Kidney capillary endothelial cell (primary cell): Measurements from ENCODE around the gene MUSK.
A peak's percentile ranks its signal among the peaks of the same experiment; 100 is the strongest.
"Not testable (repeated sequence)": the region's sequence is repeated elsewhere in the genome, so short reads cannot be mapped to it uniquely, and the experiment has no call there.

Experiments used
- DNase-seq: peaks from one replicate; pipeline ENCODE4 v3.0.0-alpha.2; 2018; ENCODE audit warnings: low spot score

MUSK gene

GRCh38 chr9:110695846-110696245 lies 27.3 kb downstream of the MUSK start:
- DNase-seq = not testable (repeated sequence)

- no peak for DNase-seq
Observed at GRCh38 chr9:110700953-110701352, 32.4 kb downstream of the MUSK start.

DNA sequence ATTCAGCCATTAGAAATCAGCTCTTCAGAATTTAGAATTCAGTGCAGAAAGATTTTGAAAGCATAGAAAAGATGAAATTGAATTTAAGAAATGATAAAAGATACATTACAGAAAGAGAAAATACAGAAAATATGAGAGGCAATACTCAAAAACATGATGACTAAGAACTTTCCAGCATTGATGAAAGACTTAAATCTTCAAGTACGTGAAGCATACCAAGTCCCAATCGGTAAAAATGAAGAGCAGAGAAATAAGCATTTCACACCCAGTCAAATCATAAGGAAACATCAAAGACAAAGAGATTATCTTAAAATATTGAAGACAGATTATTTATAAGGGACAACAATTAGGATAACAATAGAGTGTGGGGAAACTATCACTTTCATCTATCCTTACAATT lies 35.1 kb downstream of the MUSK start:
- no peak for DNase-seq

DNA sequence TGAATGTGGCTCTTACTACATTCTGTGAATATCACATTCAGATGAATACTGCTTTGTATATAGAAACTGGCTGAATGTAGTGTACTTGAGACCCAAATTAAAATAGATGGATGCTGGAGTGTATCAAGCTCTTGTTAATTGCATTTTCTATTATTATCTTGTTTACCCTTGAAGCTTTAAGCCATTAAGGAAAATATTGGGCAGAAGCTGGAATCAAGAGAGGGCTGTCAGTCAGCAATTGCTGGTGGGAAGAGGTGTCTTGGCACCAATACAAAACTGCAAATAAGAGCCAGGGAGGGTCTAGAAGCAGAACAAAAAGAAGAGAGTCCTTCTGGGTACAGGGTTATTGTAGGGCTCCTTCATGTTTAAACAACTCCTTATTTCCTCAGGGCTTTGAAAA lies 38.8 kb downstream of the MUSK start:
- DNase-seq = no peak

GRCh38 chr9:110710420-110710819 lies 41.8 kb downstream of the MUSK start:
- no peak for DNase-seq

GRCh38 chr9:110712955-110713354 lies 44.4 kb downstream of the MUSK start:
- DNase-seq = no peak

GRCh38 chr9:110714314-110714713 lies 45.7 kb downstream of the MUSK start:
- no peak for DNase-seq

DNA sequence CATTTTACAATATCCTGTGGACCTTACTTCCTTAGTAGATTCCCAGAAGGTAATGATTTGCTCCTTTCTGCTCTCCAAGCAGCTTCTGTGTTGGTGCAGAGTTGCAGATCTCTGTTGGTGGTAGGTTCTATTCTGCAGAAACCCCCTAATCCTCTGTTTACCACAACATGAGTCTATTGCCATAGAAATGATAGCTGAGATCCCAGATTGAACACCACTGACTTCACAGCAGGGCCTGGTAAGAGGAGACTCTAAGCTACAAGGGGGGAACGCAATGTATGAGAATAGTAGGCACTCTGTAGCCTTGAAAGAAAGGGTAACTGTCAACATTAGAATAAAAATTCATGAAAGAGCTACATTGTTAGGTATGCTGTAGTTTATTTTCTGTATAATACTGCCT lies 59.5 kb downstream of the MUSK start:
- no peak for DNase-seq

GRCh38 chr9:110729641-110730040 lies 61.0 kb downstream of the MUSK start:
- no peak for DNase-seq

DNA sequence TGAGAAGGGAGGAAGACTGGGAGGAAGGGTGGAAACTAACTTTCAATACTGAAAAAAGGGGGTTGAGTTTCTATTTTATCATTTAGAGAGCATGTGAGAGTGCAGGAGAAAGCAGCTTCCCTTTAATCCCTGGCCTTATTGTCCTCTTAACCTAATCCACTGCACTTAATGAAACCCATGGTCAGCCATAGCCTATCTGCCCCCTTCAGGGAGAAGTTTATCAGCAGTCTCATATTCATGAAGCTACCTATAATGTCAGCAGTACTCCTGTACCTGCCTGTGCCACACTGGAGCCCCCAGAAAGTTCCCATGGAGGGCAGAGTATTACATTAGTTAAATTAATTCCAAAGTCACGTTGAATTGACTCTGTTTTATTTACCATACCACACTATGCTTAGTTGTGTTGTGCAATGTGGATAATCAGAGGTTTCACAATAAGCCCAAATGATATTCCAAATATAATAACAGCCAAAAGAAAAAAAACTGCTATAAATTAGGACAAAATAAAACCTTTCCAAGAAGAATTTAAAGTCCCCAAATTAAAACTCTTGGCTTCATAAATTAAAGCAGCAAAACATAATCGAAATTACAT lies 62.9 kb downstream of the MUSK start:
- DNase-seq = no peak

- DNase-seq = no peak
Observed at GRCh38 chr9:110738982-110739381, 70.4 kb downstream of the MUSK start.

DNA sequence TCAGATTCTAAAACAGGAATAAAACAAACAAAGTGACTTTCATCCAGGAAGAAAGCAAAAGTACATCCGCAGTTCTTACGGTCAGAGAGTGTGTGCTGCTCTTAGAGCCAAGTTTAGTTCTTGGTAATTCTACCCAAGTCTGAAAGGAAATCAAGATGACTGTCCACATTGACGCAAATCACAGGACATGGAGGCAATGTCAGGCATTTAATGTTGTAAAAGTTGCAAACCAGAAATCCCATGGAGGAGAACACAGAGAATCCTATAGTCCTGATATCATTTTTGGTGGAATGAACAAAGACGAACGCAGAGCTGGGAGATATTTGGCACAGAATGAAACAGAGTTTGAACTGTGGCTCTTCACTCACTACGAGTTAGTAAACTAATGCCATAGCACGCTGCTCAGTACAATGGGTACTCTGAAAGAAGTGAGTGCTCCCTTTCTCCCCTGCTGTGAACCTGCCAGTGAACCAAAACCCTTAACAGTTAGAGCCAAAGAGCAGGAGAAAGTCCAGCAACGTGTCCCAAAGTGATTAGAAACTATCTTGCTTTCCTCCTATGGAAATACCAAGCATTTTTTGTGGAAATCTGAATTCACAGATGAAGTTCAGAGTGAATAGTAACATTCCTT lies 74.3 kb downstream of the MUSK start:
- peak; percentile 64 for DNase-seq

- DNase-seq = peak; percentile 61
Observed at GRCh38 chr9:110744715-110745384, 76.3 kb downstream of the MUSK start.

- DNase-seq = no peak
Observed at GRCh38 chr9:110745676-110746075, 77.1 kb downstream of the MUSK start.

DNA sequence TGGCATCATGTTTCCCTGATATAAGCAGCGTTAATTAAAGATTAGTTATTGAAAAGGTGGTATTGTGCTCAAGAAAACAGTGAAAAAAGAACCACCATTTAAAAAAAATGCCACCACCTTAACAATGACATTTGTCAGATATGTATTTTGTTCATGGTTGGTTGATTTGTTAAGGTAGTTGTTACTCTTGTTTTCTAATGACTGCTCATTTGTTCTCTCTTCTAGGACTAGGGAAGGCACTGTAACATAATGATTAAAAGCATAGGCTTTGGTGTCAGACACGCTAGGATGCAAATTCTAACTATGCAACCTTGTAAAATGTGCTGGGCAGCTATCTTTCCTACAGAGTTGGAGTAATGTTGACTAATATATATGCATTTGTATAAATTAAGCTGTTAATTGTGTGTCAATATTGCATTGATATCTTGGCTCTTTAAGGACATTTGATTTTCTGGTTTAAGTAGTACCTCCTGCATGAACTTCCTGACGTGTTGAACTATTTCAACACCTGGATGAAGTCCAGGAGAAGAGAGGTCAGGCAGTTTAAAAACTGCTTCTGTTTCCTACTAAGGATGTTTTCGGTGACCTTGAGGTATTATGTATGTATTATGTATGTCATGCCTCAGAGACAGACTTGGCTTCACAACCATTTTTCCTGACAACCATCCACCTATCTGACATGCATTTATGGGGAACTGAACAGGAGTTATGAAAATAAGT lies 77.8 kb downstream of the MUSK start:
- DNase-seq = no peak

GRCh38 chr9:110748251-110748893 lies 79.8 kb downstream of the MUSK start:
- no peak for DNase-seq

DNA sequence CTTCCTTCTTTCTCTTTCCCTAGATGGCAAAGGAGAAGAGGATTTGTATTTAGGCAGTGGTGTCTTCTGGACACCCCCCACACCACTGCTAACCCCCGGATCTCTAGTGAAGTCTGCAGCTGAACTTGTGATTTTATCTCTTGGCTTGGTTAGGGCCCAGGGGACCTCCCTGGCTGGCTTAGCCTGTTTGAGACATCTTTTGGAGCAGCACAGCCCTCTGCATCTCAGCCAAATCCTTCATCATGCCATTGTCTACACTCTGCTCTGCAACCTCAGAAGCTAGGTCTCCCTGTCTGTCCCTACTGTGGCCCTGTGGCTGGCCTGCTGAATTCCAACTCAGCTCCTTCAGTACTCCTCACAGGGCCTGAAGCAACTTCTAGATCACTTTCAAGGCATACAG lies 81.7 kb downstream of the MUSK start:
- DNase-seq = no peak

DNA sequence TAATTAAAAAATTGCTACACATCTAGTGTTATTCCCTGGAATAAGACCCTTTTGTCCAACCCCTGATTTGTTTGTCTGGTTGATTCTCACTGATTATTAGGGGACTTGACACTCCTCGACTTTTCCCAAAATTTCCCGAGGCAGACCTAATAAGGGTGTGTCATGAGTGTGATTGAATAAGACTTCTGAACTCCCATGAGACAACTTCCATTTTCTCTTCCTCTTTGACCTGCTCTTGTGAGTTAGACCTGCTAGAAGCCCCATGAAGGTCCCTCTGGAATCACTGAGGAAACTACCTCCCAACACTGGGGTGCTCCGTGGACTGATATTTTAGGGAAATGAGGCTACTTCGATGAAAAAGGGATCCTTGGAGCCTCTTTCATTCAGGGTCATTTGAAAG lies 83.4 kb downstream of the MUSK start:
- no peak for DNase-seq

- peak; percentile 85 for DNase-seq
Observed at GRCh38 chr9:110752766-110753165, 84.2 kb downstream of the MUSK start.

- DNase-seq = no peak
Observed at GRCh38 chr9:110753731-110754231, 85.2 kb downstream of the MUSK start.

- DNase-seq = no peak
Observed at GRCh38 chr9:110755179-110755578, 86.6 kb downstream of the MUSK start.

DNA sequence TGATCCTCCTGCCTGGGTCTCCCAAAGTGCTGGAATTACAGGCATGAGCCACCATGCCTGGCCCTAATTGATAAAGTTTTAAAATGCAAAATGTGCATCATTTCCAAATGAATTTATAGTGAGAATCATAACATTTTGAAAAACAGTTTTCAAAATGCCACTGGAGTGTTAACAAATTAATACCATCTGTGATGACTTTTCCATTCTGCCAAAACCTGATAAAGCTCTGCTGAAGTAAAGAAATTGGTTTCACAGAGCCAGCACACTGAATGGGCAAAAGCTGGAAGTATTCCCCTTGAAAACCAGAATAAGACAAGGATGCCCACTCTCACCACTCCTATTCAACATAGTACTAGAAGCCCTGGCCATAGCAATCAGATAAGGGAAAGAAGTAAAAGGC lies 89.6 kb downstream of the MUSK start:
- DNase-seq = no peak
